ENCODE data around the gene SORCS2.

Gene SORCS2

GRCh38 chr4:7768736-7769135 is 576.4 kb downstream of the SORCS2 start:
- no peaks in the 10 kb centered on the region for H3K79me2 ChIP-seq (ENCODE audit: control insufficient read depth, low read length)
- 0 out of 2 replicates have a peak, but pooled peaks cover 3% of the 10 kb centered on the region for H3K27me3 ChIP-seq (ENCODE audit: control insufficient read depth, low read length)
- no peak for TF ChIP-seq CTCF (IDR thresholded peaks at IDR 0.05; ENCODE audit: low read depth, low read length, poor library complexity, severe bottlenecking)
- no peak for TF ChIP-seq EZH2phosphoT487 (IDR thresholded peaks at IDR 0.05; ENCODE audit: borderline replicate concordance, low read length)
- H3K4me3 ChIP-seq (ENCODE audit: low read length), result no peak overlapping the region
- no peaks in the 10 kb centered on the region for H4K20me1 ChIP-seq (ENCODE audit: control insufficient read depth, insufficient read depth, low read depth, low read length)
- H3F3A ChIP-seq (ENCODE audit: control insufficient read depth, insufficient read depth), result no peaks in the 10 kb centered on the region
- no peaks in the 10 kb centered on the region for H3K36me3 ChIP-seq (ENCODE audit: control insufficient read depth, low read length)
- H3K9me3 ChIP-seq (ENCODE audit: control insufficient read depth, insufficient read depth, low read length), result no peaks in the 10 kb centered on the region
- H3K9me2 ChIP-seq (replicated peaks; ENCODE audit: control insufficient read depth, low read length), result no peaks in the 10 kb centered on the region
- H3K4me1 ChIP-seq (ENCODE audit: control insufficient read depth, low read length), result peaks cover 23% of the 10 kb centered on the region
- H3K27ac ChIP-seq (ENCODE audit: low read depth, low read length), result no peak overlapping the region
- H3K4me2 ChIP-seq (ENCODE audit: low read length), result no peak overlapping the region

GRCh38 chr4:7769396-7770223 is 577.3 kb downstream of the SORCS2 start:
- Histone ChIP-seq H3K79me2 (ENCODE audit: control insufficient read depth, low read length) (no peaks in the 10 kb centered on the region), H3K36me3 (ENCODE audit: control insufficient read depth, low read length) (no peaks in the 10 kb centered on the region), H3K4me1 (ENCODE audit: control insufficient read depth, low read length) (peaks cover 23% of the 10 kb centered on the region), H3K27ac (ENCODE audit: low read depth, low read length) (no peak overlapping the region), H3K9me3 (ENCODE audit: control insufficient read depth, insufficient read depth, low read length) (no peaks in the 10 kb centered on the region), H3K27me3 (ENCODE audit: control insufficient read depth, low read length) (0 out of 2 replicates have a peak, but pooled peaks cover 3% of the 10 kb centered on the region), H3K4me2 (ENCODE audit: low read length) (no peak overlapping the region), H3K4me3 (ENCODE audit: low read length) (no peak overlapping the region), H4K20me1 (ENCODE audit: control insufficient read depth, insufficient read depth, low read depth, low read length) (no peaks in the 10 kb centered on the region), H3K9me2 (replicated peaks; ENCODE audit: control insufficient read depth, low read length) (no peaks in the 10 kb centered on the region), H3F3A (ENCODE audit: control insufficient read depth, insufficient read depth) (no peaks in the 10 kb centered on the region)
- TF ChIP-seq EZH2phosphoT487 (IDR thresholded peaks at IDR 0.05; ENCODE audit: borderline replicate concordance, low read length), result no peak
- TF ChIP-seq CTCF (IDR thresholded peaks at IDR 0.05; ENCODE audit: low read depth, low read length, poor library complexity, severe bottlenecking), result no peak

GRCh38 chr4:7770224-7771050 is 578.1 kb downstream of the SORCS2 start:
- no peak overlapping the region for H3K27ac ChIP-seq (ENCODE audit: low read depth, low read length)
- no peaks in the 10 kb centered on the region for H3F3A ChIP-seq (ENCODE audit: control insufficient read depth, insufficient read depth)
- H3K4me2 ChIP-seq (ENCODE audit: low read length), result peak overlapping the region; percentile 53
- H3K36me3 ChIP-seq (ENCODE audit: control insufficient read depth, low read length), result no peaks in the 10 kb centered on the region
- peaks cover 3% of the 10 kb centered on the region; the same call in 1 of the 2 replicates for H3K27me3 ChIP-seq (ENCODE audit: control insufficient read depth, low read length)
- H3K4me1 ChIP-seq (ENCODE audit: control insufficient read depth, low read length), result peaks cover 23% of the 10 kb centered on the region
- H3K9me3 ChIP-seq (ENCODE audit: control insufficient read depth, insufficient read depth, low read length), result no peaks in the 10 kb centered on the region
- H3K9me2 ChIP-seq (replicated peaks; ENCODE audit: control insufficient read depth, low read length), result no peaks in the 10 kb centered on the region
- H4K20me1 ChIP-seq (ENCODE audit: control insufficient read depth, insufficient read depth, low read depth, low read length), result no peaks in the 10 kb centered on the region
- H3K4me3 ChIP-seq (ENCODE audit: low read length), result 0 out of 2 replicates have a peak overlapping the region, but pooled peaks have one; percentile 24
- peak; percentile 71 for TF ChIP-seq CTCF (IDR thresholded peaks at IDR 0.05; ENCODE audit: low read depth, low read length, poor library complexity, severe bottlenecking)
- no peak for TF ChIP-seq EZH2phosphoT487 (IDR thresholded peaks at IDR 0.05; ENCODE audit: borderline replicate concordance, low read length)
- H3K79me2 ChIP-seq (ENCODE audit: control insufficient read depth, low read length), result no peaks in the 10 kb centered on the region

Data from DOHH2 (cell line).